Tibial nerve (tissue), 4 donors: ENCODE data around the gene NET1. TPM values are rescaled to one million over a fixed set of nuclear protein-coding genes. Genes with fewer than 3 reads are reported as not detected.

Experiments
- DNase-seq, 2 donors: peaks; one replicate each; pipeline ENCODE4 v3.0.0-alpha.2; 2019; ENCODE audit warnings: low spot score in 2 of 2
- H3K27ac ChIP-seq, 4 donors: fragments of 200-600 bp; sonication (generic) in 3 of 4; one replicate each; pipeline ENCODE4 v1.5.1; 2017 to 2019; ENCODE audit warnings: mild to moderate bottlenecking in 1 of 4
- H3K27me3 ChIP-seq, 2 donors: fragments of 200-600 bp; sonication (generic) in 1 of 2; one replicate each; pipeline versions ENCODE4 v1.5.1 to v1.6.0; 2017 to 2019
- H3K36me3 ChIP-seq, 3 donors: fragments of 200-600 bp; sonication (generic); one replicate each; pipeline ENCODE4 v1.5.1; 2018 to 2019
- H3K4me1 ChIP-seq, 4 donors: fragments of 200-600 bp; sonication (generic) in 3 of 4; one replicate each; pipeline ENCODE4 v1.5.1; 2017 to 2019
- H3K4me3 ChIP-seq, 4 donors: fragments of 200-600 bp; sonication (generic) in 3 of 4; one replicate each; pipeline ENCODE4 v1.5.1; 2017 to 2019; ENCODE audit warnings: mild to moderate bottlenecking in 1 of 4, moderate library complexity in 1 of 4
- H3K9me3 ChIP-seq, 4 donors: fragments of 200-600 bp; sonication (generic) in 3 of 4; one replicate each; pipeline ENCODE4 v1.5.1; 2017 to 2019
- EP300 ChIP-seq, 2 donors: sonication (generic); formaldehyde crosslinking; IDR thresholded peaks; one replicate each; pipeline ENCODE4 v1.6.1; 2017; ENCODE audit warnings: antibody characterized with exemption in 2 of 2, mild to moderate bottlenecking in 1 of 2
- POLR2A ChIP-seq, 2 donors: fragments of 450-650 bp; IDR thresholded peaks; one replicate each; pipeline ENCODE4 v1.6.1; 2017; ENCODE audit warnings: antibody characterized with exemption in 2 of 2, mild to moderate bottlenecking in 2 of 2, moderate library complexity in 2 of 2
- WGBS, 2 donors: methylation state at CpG; one replicate each; pipeline ENCODE4 v1.1.5; 2018; 5-methylcytosine and 5-hydroxymethylcytosine counted together
- total RNA-seq, 4 donors: library from RNA; depleted of rRNA; stranded (reverse); fragments of >200 nt; gene quantifications; one replicate each; pipeline ENCODE4 v1.1.0, GENCODE V29; 2016
- TF ChIP-seq, protein P1 (sequence below), 5 experiments: fragments of 200-600 bp in 3 of 5; fragments of 450-650 bp in 2 of 5; sonication (generic) in 3 of 5; IDR thresholded peaks; one replicate each; pipeline ENCODE4 v1.5.1; 2016 to 2019; ENCODE audit warnings: antibody characterized with exemption in 5 of 5, mild to moderate bottlenecking in 3 of 5, moderate library complexity in 2 of 5

NET1 gene
- total RNA-seq, 4 donors from 2014 or later, result 66.0 to 133 (median 91.3) TPM

DNA sequence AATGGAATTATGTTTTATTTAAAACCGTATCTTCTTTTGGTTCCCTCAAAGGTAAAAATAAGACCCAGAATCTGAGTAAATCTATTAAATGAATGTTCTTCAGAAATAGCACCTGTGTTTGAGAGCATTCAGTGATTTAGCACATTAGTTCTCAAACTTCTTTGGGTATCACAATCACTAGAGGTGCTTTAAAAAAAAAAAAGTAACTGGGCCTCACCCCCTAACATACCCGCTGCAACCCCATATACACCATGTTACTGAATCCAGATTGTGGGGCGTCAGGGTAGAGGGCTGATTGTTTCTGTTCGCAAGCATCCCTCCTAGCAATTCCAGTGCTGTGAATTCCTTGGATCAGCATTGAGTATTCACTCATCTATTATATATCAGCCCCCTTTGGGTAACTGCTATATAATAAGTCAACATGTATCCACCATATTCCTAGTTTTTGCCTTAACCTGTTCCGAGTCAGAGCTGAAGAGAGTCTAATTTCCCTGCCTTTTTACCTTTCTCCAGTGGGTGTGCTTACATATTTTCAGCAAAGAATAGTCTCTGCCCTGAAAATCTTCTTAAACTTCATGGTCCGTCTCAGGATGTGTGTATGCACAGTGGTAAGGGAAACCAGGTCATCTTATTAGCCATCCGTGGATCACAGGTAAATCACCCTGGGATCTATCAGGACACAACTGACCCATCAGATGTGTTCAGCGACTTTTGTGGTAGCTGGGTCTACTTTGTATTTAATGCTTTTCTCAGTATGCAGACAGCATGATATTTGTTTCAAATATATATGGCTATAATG is 46.8 kb downstream of the NET1 start:
- H3K27ac ChIP-seq, result no peak overlapping the region
- WGBS, 2 donors, result 90 to 94% methylated on average over 8 of the region's 8 CpGs
- no peak overlapping the region for H3K4me3 ChIP-seq
- DNase-seq, result no peak
- H3K9me3 ChIP-seq, result no peaks in the 10 kb centered on the region
- H3K27me3 ChIP-seq, result no peaks in the 10 kb centered on the region
- peaks cover 0 to 18% (median 5%) of the 10 kb centered on the region in 4 donors for H3K4me1 ChIP-seq
- H3K36me3 ChIP-seq, result peaks cover 0 to 57% (median 0%) of the 10 kb centered on the region in 3 donors
- no peak for TF ChIP-seq EP300 (IDR thresholded peaks at IDR 0.05)
- TF ChIP-seq POLR2A (IDR thresholded peaks at IDR 0.05), result no peak
- TF ChIP-seq, protein P1, sequence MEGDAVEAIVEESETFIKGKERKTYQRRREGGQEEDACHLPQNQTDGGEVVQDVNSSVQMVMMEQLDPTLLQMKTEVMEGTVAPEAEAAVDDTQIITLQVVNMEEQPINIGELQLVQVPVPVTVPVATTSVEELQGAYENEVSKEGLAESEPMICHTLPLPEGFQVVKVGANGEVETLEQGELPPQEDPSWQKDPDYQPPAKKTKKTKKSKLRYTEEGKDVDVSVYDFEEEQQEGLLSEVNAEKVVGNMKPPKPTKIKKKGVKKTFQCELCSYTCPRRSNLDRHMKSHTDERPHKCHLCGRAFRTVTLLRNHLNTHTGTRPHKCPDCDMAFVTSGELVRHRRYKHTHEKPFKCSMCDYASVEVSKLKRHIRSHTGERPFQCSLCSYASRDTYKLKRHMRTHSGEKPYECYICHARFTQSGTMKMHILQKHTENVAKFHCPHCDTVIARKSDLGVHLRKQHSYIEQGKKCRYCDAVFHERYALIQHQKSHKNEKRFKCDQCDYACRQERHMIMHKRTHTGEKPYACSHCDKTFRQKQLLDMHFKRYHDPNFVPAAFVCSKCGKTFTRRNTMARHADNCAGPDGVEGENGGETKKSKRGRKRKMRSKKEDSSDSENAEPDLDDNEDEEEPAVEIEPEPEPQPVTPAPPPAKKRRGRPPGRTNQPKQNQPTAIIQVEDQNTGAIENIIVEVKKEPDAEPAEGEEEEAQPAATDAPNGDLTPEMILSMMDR (IDR thresholded peaks at IDR 0.05), result no peak

DNA sequence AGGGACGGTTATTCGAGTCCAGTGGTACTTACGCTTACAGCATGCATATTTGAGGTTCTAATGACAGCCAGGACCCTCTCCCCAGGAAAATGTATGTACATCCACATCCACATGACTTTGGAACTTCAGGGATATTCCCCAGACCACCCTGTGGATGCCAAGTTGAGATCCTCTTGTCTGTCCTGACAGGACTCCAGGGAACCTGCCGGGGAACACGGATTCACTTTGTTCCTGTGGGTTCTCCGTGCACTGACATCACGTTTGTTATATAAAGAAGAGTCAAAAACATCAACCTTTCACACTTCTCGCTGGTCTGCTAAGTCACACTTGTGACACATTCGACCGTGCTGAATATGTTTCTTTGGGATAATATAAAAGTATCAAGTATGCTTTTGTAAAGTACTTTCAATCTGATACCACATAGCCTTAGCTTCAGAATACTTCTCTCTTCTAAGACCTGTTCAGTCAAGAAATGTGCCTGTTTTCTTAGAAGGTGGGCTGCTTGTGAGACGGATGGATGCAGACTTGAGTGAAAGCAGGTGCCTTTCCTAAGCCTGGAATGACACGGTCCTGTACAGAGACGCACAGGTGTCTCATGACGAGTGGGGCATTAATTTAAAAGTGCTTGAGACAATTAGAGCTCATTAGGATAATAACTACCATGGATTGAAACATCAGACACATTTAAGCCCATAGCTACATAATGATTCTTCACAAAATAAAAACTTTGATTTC is 48.3 kb downstream of the NET1 start:
- Histone ChIP-seq H3K4me1 (peaks cover 0 to 18% (median 5%) of the 10 kb centered on the region in 4 donors), H3K27me3 (no peaks in the 10 kb centered on the region), H3K4me3 (no peak overlapping the region), H3K36me3 (peaks cover 0 to 42% (median 0%) of the 10 kb centered on the region in 3 donors), H3K27ac (peak overlapping the region in 1 of 4 donors; percentile 73), H3K9me3 (no peaks in the 10 kb centered on the region)
- WGBS, 2 donors, result 85 to 86% methylated on average over 14 of the region's 14 CpGs
- TF ChIP-seq EP300 (IDR thresholded peaks at IDR 0.05) (no peak), POLR2A (IDR thresholded peaks at IDR 0.05) (no peak)
- TF ChIP-seq, protein P1 (IDR thresholded peaks at IDR 0.05), result no peak
- DNase-seq, result no peak

DNA sequence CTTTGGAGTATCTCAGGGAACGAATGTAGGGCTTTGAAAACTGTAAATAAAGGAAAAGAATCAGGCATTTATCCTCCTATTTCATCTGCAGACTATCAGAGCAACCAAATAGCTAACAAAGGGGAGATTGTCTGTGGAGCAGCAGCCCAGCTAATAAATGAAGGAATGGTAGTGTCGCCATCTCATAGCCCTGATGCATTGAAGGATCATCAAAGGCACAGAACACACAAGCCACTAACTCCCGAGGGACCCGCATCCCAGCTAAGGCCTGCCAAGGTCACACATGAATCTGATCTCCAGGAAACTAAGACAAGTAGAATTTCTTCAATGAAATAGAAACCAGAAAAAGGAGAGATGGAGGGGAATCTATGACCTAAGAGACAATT is 48.8 kb downstream of the NET1 start:
- Histone ChIP-seq H3K36me3 (peaks cover 0 to 36% (median 0%) of the 10 kb centered on the region in 3 donors), H3K9me3 (no peaks in the 10 kb centered on the region), H3K4me3 (no peak overlapping the region), H3K27me3 (no peaks in the 10 kb centered on the region), H3K4me1 (peaks cover 0 to 23% (median 7%) of the 10 kb centered on the region in 4 donors), H3K27ac (peak overlapping the region in 2 of 4 donors; percentile 20 to 73)
- TF ChIP-seq EP300 (IDR thresholded peaks at IDR 0.05) (peak in 1 of 2 donors; percentile 32), POLR2A (IDR thresholded peaks at IDR 0.05) (no peak)
- 32 to 54% methylated on average over 4 of the region's 4 CpGs for WGBS, 2 donors
- DNase-seq, result peak; percentile 32 to 34

DNA sequence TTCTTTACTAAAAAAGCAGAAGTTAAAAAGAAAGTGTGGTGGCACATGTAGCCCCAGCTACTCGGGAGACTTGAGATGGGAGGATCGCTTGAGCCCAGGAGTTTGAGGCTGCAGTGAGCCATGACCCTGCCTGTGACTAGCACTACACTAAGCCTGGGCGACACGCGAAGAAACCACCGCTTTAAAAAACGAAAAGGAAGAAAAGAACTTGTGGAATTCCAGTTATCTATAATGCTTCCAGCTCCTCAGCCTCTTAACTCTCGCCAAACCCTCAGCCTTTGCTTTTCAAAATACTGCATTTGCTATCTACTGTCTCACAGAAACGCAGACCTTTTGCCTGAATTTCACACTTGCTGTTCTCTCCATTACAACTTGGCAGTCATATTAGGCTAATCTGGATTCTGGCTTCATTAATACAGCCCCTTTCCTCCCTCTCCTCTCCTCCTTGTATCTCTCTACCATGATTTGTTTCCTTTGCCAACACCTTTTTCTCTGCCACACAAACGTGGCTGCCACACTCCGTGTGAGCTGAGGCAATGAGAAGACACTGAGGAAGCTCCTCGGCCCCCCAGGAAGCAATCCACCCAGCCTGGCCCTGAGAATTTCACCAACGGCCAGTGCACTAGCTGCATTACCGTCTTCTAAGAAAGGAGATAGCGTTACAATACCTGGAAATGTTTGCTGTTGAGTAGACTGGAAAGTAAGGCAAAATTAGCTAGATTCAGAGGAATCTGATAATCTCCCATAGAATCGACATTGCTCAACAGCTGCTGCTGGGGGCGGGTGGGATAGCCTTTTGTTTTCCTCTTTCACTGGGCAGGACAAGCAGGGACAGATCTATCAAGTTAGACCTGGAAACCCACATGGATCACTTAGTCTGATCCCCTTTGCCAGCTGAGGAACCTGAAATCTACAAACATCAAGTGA is 49.8 kb downstream of the NET1 start:
- TF ChIP-seq, protein P1 (IDR thresholded peaks at IDR 0.05), result no peak
- TF ChIP-seq EP300 (IDR thresholded peaks at IDR 0.05) (no peak), POLR2A (IDR thresholded peaks at IDR 0.05) (no peak)
- DNase-seq, result no peak
- peak overlapping the region in 3 of 4 donors; percentile 3 to 73 (median 20) for H3K27ac ChIP-seq
- peaks cover 0 to 26% (median 0%) of the 10 kb centered on the region in 3 donors for H3K36me3 ChIP-seq
- peaks cover 0 to 31% (median 9%) of the 10 kb centered on the region in 4 donors for H3K4me1 ChIP-seq
- WGBS, 2 donors, result 41 to 43% methylated on average over 17 of the region's 17 CpGs
- H3K9me3 ChIP-seq, result no peaks in the 10 kb centered on the region
- H3K27me3 ChIP-seq, result no peaks in the 10 kb centered on the region
- H3K4me3 ChIP-seq, result peak overlapping the region in 1 of 4 donors; percentile 2

DNA sequence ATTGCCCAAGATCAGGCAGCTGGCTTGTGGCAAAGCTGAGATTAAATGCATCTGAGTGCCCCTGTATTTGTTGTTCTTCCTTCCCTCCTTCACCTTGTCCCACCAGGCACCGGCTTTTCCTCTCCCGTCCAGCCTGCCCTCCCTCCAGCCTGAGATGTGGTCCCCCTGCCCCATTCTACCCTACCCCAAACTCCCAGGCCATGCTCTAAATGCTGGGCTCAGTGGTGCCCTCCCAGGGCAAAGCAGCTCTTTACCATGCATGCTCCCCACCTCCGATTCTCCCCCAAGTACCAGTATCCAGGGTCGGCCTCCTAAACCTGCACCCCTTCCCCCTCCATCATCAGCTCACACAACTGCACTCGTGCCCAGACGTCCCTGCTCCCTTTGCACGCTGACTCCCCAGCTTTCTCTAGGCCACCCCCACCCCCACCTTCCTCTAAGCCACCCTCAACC is 50.5 kb downstream of the NET1 start:
- WGBS, 2 donors, result 80 to 96% methylated on average over 6 to 7 of the region's 7 CpGs
- no peaks in the 10 kb centered on the region for H3K9me3 ChIP-seq
- no peak for DNase-seq
- no peaks in the 10 kb centered on the region for H3K27me3 ChIP-seq
- H3K4me1 ChIP-seq, result peaks cover 0 to 38% (median 9%) of the 10 kb centered on the region in 4 donors
- peaks cover 0 to 21% (median 0%) of the 10 kb centered on the region in 3 donors for H3K36me3 ChIP-seq
- no peak overlapping the region for H3K27ac ChIP-seq
- TF ChIP-seq EP300 (IDR thresholded peaks at IDR 0.05) (no peak), POLR2A (IDR thresholded peaks at IDR 0.05) (no peak)
- TF ChIP-seq, protein P1 (IDR thresholded peaks at IDR 0.05), result no peak
- H3K4me3 ChIP-seq, result no peak overlapping the region
